Mammary microvascular endothelial cell (primary cell): Measurements from ENCODE around the gene GNPNAT1. TPM values are rescaled to one million over a fixed set of nuclear protein-coding genes. Genes with fewer than 3 reads are reported as not detected.

ENCODE experiments used
- total RNA-seq: library from RNA; depleted of rRNA; stranded (reverse); fragments of >200 nt; gene quantifications from 2 replicates; pipeline ENCODE4 v1.2.3, GENCODE V29; 2015

GNPNAT1 gene
- 38.3 and 39.8 TPM in 2 replicates for total RNA-seq

DNA sequence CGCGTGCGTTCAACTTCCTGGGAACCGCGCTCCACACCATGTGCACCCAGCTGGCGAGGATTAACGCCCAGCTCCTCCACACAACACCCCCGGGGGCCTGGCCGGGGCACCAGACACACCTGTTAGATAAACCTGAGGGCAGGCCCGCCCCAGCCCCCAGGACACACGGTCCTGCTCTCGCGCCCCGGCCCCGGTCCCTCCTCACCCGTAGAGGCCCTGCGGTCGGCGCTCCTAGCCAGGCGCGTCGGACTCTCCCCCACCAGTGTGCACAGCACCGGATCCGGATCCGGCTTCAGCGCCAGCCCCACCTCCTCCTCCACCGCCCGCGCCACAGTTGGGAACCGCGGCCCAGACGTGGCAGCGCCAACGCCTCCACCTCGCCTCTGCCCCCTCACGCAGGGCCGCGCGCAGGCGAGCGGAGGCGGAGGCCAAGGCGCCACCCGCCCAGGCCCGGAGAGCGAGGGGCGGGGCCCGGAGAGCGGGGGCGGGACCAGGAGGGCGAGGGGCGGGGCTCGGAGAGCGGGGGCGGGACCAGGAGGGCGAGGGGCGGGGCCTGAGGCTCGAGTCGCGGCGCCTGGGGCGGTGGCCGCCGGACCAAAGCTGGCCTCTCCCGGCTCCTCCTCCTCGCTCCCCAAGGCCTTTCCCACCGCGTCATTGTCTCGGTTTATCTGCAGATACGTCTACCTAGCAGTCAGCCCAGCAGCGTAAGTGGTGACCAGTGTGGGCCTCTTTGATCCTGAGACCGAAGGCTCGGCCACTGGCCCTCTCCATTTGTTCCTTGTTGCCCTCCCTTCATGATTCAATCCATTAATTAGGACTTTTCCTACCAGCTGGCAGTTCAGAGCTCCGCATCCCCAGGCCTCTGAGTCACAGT, at the start of gene GNPNAT1:
Gene GNPNAT1, minus strand, starts transcription at position 385 of the 874 bp plus-strand sequence. CDS start 6,957 bp downstream, outside the sequence.

GRCh38 chr14:52729925-52730708, 61.3 kb downstream of the GNPNAT1 start, which contains the start of gene STYX:
STYX (plus strand) TSS chr14:52730166; CDS start chr14:52730475, 309 bp downstream.

Other genes starting within 250 kb of the GNPNAT1 start
- 3.2 and 4.1 TPM in 2 replicates for gene TXNDC16, start 239.1 kb downstream of the GNPNAT1 start, total RNA-seq
- 0.87 and 1.0 TPM in 2 replicates for gene GPR137C, start 238.8 kb downstream of the GNPNAT1 start, total RNA-seq
- 80.6 and 91.5 TPM in 2 replicates for gene ERO1A, start 96.0 kb downstream of the GNPNAT1 start, total RNA-seq
- 90.7 and 93.6 TPM in 2 replicates for gene PSMC6, start 84.4 kb downstream of the GNPNAT1 start, total RNA-seq
- 21.0 and 21.5 TPM in 2 replicates for gene STYX, start 61.4 kb downstream of the GNPNAT1 start, total RNA-seq
- 115 and 121 TPM in 2 replicates for gene FERMT2, start 159.4 kb upstream of the GNPNAT1 start, total RNA-seq